ENCODE measurements around the gene TMEM233.

The TMEM233 gene

DNA sequence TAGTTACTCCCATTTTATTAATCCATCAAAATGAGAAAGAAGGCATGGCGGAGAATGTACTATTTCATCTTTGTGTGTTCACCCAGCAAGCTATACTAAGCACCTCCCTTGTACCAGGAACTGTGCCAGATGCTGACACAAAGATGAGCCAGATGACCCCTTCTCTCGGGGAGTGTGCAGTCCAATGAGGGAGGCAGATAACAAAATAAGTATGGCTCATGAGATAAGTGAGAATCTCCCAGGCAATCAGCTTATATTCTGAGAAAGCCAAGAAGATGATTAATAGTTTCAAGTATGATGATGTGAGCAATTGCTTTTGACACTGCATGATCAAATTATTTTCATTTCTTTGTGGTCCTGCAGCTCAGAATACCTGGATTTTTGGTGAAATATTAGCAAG is 1.3 kb upstream of the TMEM233 start:
- TF ChIP-seq GATA3 (IDR thresholded peaks at IDR 0.05; ENCODE audit: low read depth, low read length) (0 out of 2 replicates have a peak, but pooled peaks have one; percentile 54), GATA2 (IDR thresholded peaks at IDR 0.05; ENCODE audit: low read depth, low read length) (peak; percentile 82)

DNA sequence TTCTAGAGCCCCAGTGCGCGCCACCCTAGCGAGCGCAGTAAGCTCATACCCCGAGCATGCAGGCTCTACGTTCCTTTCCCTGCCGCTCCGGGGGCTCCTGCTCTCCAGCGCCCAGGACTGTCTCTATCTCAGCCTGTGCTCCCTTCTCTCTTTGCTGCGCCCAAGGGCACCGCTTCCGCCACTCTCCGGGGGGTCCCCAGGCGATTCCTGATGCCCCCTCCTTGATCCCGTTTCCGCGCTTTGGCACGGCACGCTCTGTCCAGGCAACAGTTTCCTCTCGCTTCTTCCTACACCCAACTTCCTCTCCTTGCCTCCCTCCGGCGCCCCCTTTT is 791 bp downstream of the TMEM233 start:
- TF ChIP-seq GATA2 (IDR thresholded peaks at IDR 0.05; ENCODE audit: low read depth, low read length) (no peak), GATA3 (IDR thresholded peaks at IDR 0.05; ENCODE audit: low read depth, low read length) (no peak)

DNA sequence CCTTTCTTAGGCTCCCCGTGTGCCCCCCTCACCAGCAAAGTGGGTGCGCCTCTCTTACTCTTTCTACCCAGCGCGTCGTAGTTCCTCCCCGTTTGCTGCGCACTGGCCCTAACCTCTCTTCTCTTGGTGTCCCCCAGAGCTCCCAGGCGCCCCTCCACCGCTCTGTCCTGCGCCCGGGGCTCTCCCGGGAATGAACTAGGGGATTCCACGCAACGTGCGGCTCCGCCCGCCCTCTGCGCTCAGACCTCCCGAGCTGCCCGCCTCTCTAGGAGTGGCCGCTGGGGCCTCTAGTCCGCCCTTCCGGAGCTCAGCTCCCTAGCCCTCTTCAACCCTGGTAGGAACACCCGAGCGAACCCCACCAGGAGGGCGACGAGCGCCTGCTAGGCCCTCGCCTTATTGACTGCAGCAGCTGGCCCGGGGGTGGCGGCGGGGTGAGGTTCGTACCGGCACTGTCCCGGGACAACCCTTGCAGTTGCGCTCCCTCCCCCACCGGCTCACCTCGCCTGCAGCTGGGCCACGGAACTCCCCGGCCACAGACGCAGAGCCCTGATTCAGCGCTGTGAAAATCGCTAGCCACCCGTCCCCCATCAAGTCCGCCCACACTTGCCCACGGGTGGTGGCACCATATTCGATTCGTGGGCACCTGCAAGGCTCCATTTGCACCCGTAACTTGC is 1.3 kb downstream of the TMEM233 start:
- no peak for TF ChIP-seq GATA3 (IDR thresholded peaks at IDR 0.05; ENCODE audit: low read depth, low read length)
- TF ChIP-seq GATA2 (IDR thresholded peaks at IDR 0.05; ENCODE audit: low read depth, low read length) = no peak

DNA sequence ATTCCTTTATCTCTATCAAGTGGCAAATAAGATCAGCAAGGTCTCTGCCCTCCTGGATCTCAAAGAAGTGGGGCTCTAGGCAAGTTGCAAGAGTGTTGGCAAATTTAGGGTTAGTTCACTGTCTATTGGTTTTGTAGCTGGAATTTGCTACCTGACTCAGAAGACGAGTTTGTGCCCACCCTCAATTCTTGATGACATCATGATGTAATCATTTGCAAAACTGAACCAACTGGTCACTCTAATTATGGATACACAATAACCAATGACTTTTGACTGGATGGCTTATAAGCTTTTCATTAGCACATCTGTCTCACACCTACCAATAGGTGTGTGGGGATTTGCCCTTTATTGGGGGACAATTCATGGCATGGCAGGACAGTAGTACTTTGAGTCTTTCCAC is 4.6 kb downstream of the TMEM233 start:
- no peak for TF ChIP-seq GATA3 (IDR thresholded peaks at IDR 0.05; ENCODE audit: low read depth, low read length)
- no peak for TF ChIP-seq GATA2 (IDR thresholded peaks at IDR 0.05; ENCODE audit: low read depth, low read length)

DNA sequence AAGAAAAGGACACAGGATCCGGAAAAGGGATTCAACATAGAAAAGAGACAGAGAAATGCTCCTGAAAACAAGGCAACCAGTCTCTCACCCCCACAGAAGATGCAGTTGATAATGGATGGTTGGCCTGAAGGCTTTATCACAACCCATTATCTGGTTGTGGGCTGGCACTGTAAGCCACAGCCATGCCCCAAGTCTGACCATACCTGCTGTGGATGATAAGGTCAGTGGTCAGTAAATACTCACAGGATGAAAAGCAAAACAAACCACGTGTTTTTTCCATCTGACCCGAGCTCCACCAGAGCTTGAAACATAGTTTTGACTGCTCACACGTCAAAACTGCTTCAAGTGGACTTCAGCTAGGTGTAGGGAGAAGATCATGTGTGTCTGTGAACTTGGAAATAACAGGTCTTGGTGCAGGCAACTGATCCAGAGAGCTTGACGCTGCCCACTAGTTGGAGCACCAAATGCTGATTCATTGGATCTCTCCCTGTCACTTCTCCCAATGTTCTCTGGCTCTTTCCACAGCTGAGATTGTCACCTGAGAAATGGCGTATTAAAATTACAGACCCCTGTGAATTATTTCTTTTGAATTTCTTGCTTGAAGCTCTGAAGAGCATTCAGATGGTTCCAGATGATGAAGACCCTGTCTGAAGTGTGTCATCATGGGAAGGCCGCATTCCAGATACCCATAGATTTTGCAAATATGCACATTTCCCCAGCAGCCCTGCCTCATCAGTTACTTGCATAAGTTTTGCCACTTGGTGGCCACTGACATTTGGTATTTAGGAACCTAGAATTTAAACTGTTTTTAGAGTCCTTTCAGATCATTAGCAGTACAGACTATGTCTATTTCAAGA is 8.5 kb downstream of the TMEM233 start:
- TF ChIP-seq GATA3 (IDR thresholded peaks at IDR 0.05; ENCODE audit: low read depth, low read length) (no peak), GATA2 (IDR thresholded peaks at IDR 0.05; ENCODE audit: low read depth, low read length) (peak; percentile 73)

DNA sequence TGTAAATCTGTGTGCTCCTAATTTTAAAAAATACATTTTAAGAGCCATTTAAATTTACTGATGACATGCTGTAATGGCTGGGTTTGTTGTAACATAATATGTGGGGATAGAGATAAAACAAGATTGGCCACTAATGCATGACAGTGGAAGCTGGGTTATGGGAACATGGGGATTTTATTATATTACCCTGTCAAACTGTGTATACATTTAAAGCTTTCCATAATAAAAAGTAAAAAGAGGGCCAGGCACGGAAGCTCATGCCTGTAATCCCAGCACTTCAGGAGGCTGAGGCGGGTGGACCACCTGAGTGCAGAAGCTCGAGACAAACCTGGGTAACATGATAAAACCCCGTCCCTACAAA is 9.1 kb downstream of the TMEM233 start:
- no peak for TF ChIP-seq GATA2 (IDR thresholded peaks at IDR 0.05; ENCODE audit: low read depth, low read length)
- no peak for TF ChIP-seq GATA3 (IDR thresholded peaks at IDR 0.05; ENCODE audit: low read depth, low read length)

DNA sequence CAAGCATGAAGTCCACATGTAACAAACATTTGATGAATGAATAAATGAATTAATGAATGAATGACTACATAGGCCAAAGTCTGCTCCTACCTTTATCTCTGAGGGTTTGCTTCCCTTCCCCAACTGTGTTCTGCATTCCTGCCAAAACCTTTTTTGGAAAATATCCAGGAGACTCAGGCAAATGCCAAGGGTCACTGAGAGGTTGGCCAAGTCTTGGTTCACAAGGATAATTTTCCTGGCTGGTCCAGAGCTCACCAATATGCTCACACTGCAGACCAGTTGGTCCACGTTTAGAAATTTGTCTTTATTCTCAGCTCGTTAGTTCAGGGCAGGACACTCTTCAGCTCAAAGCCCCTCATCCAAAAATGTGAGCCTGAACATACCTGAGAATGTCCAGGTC is 10.2 kb downstream of the TMEM233 start:
- no peak for TF ChIP-seq GATA3 (IDR thresholded peaks at IDR 0.05; ENCODE audit: low read depth, low read length)
- TF ChIP-seq GATA2 (IDR thresholded peaks at IDR 0.05; ENCODE audit: low read depth, low read length) = no peak

DNA sequence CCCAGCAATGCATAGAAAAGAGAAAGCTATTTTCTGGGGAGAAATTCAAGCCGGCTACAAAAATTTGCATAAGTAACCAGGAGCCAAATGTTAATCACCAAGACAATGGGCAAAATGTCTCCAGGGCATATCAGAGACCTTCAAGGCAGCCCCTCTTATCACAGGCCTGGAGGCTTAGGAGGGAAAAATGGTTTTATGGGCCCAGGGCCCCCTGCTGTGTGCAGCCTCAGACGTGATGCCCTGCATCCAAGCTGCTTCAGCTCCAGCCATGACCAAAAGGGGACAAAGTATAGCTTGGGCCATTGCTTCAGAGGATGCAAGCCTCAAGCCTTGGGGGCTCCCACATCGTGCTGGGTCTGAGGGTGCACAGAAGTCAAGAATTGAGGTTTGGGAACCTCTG is 15.8 kb downstream of the TMEM233 start:
- TF ChIP-seq GATA3 (IDR thresholded peaks at IDR 0.05; ENCODE audit: low read depth, low read length) (no peak), GATA2 (IDR thresholded peaks at IDR 0.05; ENCODE audit: low read depth, low read length) (no peak)

DNA sequence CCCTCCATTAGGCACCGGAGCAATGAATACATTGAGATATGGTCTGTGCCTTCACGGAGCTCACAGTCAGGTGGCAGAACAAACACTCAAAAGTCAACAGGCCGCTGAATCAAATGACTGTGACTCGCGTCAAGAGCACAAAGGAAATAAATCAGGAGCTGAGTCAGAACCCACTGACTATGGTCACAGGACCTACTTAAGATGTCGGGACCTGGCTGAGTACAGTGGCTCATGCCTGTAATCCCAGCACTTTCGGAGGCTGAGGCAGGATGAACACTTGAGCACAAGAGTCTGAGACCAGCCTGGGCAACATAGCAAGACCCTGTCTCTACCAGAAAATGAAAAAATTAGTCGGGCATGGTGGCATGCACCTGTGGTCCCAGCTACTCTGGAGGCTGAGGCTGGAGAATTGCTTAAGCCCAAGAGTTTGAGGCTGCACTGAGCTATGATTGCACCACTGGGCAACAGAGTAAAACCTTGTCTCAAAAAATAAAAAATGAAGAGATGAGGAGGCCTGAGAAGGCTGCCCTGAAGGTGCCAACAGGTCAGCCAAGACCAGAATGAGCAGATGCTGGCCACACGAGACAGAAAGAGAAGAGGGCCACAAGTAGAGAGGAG is 19.9 kb downstream of the TMEM233 start:
- TF ChIP-seq GATA3 (IDR thresholded peaks at IDR 0.05; ENCODE audit: low read depth, low read length) (no peak), GATA2 (IDR thresholded peaks at IDR 0.05; ENCODE audit: low read depth, low read length) (no peak)

DNA sequence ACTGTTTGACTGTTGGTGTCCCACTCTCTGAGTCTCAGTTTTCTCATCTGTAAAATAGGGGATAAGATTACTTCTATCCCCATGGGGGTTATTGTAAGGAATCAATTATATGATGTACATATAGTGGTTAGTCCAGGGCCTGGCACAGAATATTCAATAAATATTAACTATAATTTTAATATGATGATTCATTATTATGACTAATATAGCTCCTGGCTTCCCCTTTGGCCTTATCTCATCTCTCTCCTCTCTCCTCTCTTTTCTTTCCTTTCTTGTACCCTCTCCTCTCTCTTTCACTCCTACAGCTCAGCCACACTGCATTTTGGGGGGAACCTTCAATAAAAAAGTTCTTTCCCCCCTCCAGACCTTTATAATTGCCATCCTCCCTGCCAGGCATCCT is 21.1 kb downstream of the TMEM233 start:
- TF ChIP-seq GATA2 (IDR thresholded peaks at IDR 0.05; ENCODE audit: low read depth, low read length) = no peak
- no peak for TF ChIP-seq GATA3 (IDR thresholded peaks at IDR 0.05; ENCODE audit: low read depth, low read length)

DNA sequence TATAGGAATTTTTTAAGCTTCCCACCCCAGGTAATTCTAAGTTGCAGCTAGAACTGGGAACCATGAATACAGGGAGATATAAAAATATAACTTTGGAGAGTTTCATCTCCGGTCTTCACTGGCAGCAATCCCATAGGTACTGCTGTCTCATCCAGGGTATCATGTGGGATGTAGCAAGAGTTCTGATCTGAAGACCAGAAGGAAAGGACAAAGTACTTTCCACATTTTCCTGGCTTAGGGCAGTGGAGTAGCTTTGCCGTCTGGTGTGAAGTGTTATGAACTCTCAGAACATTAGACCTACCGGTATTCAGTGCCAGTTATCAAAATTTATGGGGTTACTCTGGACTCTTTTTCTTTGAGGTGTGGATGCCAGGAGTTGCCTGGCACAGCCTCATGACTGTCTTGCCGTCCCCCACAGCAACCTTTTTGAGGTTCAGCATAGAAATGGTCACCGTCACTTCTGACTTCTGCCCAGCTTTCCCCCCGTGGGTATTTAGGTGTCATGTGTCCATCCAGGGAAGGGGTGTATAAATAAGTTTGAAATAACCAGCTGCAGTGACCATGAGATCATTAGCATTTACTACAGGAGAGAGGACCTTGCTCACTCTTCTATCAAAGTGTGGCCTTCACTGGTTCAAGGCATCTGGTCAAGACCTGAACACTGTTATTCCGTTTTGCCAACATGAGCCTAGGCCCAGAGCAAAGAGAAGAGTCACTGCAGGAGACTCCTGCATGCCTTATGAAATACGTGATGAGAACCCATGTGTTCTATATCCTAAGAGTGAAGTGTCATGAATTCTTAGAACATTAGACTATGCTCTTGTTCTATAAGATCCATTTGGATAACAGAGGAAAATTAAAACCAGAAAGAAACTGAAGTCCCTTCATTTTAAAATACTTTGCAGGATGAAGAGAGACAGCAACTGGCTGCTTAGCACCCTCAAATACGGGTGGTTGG is 22.2 kb downstream of the TMEM233 start:
- no peak for TF ChIP-seq GATA3 (IDR thresholded peaks at IDR 0.05; ENCODE audit: low read depth, low read length)
- no peak for TF ChIP-seq GATA2 (IDR thresholded peaks at IDR 0.05; ENCODE audit: low read depth, low read length)

DNA sequence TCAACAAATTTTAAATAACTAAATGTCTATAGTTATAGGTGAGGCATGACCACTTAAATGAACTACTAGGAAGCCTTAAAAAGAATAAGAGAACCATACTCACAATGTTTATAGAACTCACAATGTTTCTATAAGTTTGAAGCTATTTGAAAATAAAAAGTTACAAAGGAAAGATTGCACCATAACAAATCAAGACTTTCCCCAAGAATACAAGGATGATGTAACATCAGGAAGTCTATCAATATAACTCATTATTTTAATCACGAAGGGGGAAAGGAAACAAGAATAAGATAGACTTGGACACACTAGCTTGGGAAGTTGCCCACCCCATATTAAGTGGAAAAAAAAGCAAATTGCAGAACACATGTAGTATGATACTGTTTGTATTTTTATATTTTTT is 26.9 kb downstream of the TMEM233 start:
- no peak for TF ChIP-seq GATA2 (IDR thresholded peaks at IDR 0.05; ENCODE audit: low read depth, low read length)
- TF ChIP-seq GATA3 (IDR thresholded peaks at IDR 0.05; ENCODE audit: low read depth, low read length) = no peak

DNA sequence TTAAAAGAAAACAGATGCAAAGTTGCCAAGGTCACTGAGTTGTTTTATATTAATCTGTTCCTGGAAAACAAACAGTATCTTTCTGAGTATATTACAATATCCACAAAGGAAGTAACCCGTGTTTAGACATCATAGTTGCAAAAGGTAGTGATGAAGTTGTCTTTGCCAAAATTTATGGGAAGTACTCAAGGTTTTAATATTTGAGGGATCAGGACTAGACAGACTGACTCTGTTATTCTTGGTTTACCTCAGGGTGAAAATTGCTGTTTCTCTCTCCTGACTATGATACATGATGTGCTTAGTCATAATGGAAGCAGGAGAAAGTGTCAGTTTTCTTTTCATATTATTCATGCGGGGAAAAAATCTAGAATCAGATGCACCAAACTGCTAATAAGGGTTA is 28.3 kb downstream of the TMEM233 start:
- TF ChIP-seq GATA2 (IDR thresholded peaks at IDR 0.05; ENCODE audit: low read depth, low read length) (no peak), GATA3 (IDR thresholded peaks at IDR 0.05; ENCODE audit: low read depth, low read length) (no peak)

DNA sequence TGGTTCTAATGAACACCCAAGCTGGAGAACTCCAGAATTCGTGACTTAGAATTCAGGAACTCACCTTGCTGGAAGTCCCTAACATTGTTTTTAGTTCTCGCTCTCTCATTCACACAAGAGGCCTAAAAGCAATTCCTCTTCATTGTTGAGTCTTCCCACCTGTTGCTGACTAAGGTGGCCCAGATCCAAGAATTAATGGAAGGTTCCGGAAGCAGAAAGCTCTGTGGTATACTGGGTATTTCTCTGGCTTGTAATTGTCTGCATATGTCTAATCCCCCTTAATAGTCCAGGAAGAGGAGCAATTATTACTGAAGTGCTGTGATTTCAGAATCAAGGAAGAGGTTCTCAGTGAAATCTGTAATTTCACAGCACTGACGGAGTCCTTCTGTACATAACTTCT is 31.4 kb downstream of the TMEM233 start:
- no peak for TF ChIP-seq GATA2 (IDR thresholded peaks at IDR 0.05; ENCODE audit: low read depth, low read length)
- no peak for TF ChIP-seq GATA3 (IDR thresholded peaks at IDR 0.05; ENCODE audit: low read depth, low read length)

All from SH-SY5Y (cell line).